Measurements from ENCODE around the gene DCAF12L1. TPM values are rescaled to one million over a fixed set of nuclear protein-coding genes. Genes with fewer than 3 reads are reported as not detected.

DCAF12L1 gene
- not detected in 2 replicates for total RNA-seq

DNA sequence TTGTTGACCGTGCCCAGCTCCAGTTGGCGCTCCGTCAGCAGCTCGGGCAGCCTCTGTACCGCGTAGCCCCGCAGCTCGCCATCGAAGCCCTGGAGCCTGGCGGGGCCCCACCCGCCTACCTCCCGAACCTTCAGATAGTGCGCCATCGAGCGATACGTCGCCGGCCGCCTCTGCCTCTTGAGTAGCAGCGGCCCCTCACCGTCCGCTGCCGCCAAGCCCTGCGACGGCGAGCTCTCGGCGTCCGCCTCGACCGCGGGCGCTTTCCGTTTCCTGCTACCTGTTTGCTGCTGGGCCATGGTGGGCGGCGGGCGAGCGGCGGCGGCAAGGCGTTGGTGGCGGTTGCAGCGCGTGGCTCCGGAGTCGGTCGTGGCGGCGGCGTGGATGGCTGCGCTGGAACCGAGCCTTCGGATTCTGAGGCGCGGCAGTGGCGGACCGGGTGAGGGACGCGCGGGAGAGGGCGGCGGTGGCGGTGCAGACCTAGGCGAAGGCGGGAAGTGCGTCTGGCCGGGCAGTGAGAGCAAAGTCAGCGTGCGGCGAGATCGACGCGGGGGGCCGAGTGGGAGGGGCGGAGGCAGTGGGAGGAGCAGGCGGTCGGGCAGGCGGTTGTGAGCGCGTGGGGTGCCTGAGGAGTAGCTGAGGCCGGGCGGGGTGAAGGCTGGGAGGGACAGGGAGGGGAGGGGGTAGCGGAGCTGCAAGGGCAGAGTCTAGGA is at the start of gene DCAF12L1:
Gene DCAF12L1, minus strand, starts transcription at position 502 of the 710 bp plus-strand sequence. Its CDS starts 206 bp downstream, at position 296.
- Mint-ChIP-seq H3K4me1 (ENCODE audit: low read depth) (no peaks in the 10 kb centered on the region), H3K27me3 (ENCODE audit: insufficient read depth) (no peaks in the 10 kb centered on the region), H3K27ac (no peak within 1 kb of the TSS), H3K4me3 (no peak within 1 kb of the TSS), H3K36me3 (ENCODE audit: low read depth) (no peaks in the 10 kb centered on the region), H3K9me3 (peaks cover 3% of the 10 kb centered on the region)
- intact Hi-C loops (cut with micrococcal nuclease) = no loop called here
- no peak for DNase-seq (ENCODE audit: low spot score)

DNA sequence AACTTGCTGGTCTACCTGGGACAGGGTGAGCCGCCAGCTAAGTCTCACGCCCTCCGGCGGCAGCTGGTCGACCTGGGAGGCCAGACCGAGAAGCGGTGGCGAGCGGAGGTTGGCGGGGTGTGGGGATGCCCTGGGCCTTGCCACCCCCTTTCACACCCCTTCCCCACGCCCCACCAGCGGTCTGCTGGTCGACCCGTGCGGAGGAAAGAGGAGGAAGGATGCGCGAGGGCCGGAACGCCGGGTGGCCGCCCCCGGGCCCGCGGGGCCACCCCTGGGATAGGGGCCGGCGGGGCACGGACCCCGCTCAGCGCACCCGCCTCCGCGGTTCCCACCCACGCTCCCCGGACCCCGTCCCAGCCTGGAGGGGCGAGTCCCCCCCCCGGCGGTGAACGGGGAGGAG is 28.3 kb upstream of the DCAF12L1 start:
- intact Hi-C loops (cut with micrococcal nuclease) = no loop called here
- Mint-ChIP-seq H3K4me3 (no peak overlapping the region), H3K36me3 (ENCODE audit: low read depth) (no peaks in the 10 kb centered on the region), H3K27me3 (ENCODE audit: insufficient read depth) (no peaks in the 10 kb centered on the region), H3K9me3 (no peaks in the 10 kb centered on the region), H3K27ac (no peak overlapping the region), H3K4me1 (ENCODE audit: low read depth) (no peaks in the 10 kb centered on the region)
- DNase-seq (ENCODE audit: low spot score) = no peak

GRCh38 chrX:126575911-126576310 is 23.3 kb upstream of the DCAF12L1 start:
- intact Hi-C loops (cut with micrococcal nuclease) = no loop called here
- H3K27me3 Mint-ChIP-seq (ENCODE audit: insufficient read depth) = no peaks in the 10 kb centered on the region
- H3K36me3 Mint-ChIP-seq (ENCODE audit: low read depth) = no peaks in the 10 kb centered on the region
- H3K4me3 Mint-ChIP-seq = no peak overlapping the region
- H3K9me3 Mint-ChIP-seq = no peaks in the 10 kb centered on the region
- DNase-seq (ENCODE audit: low spot score) = no peak
- H3K4me1 Mint-ChIP-seq (ENCODE audit: low read depth) = no peaks in the 10 kb centered on the region
- no peak overlapping the region for H3K27ac Mint-ChIP-seq

- Mint-ChIP-seq H3K27me3 (ENCODE audit: insufficient read depth) (no peaks in the 10 kb centered on the region), H3K9me3 (no peaks in the 10 kb centered on the region), H3K4me1 (ENCODE audit: low read depth) (no peaks in the 10 kb centered on the region), H3K4me3 (no peak overlapping the region), H3K27ac (no peak overlapping the region), H3K36me3 (ENCODE audit: low read depth) (no peaks in the 10 kb centered on the region)
- intact Hi-C loops (cut with micrococcal nuclease) = no loop called here
- no peak for DNase-seq (ENCODE audit: low spot score)
These were observed 4.5 kb upstream of the DCAF12L1 start for GRCh38 chrX:126557151-126557550.

- Mint-ChIP-seq H3K4me3 (no peak overlapping the region), H3K4me1 (ENCODE audit: low read depth) (no peaks in the 10 kb centered on the region), H3K27ac (no peak overlapping the region), H3K9me3 (peaks cover 3% of the 10 kb centered on the region), H3K36me3 (ENCODE audit: low read depth) (no peaks in the 10 kb centered on the region), H3K27me3 (ENCODE audit: insufficient read depth) (no peaks in the 10 kb centered on the region)
- DNase-seq (ENCODE audit: low spot score) = no peak
- intact Hi-C loops (cut with micrococcal nuclease) = no loop called here
These were observed 795 bp downstream of the DCAF12L1 start for GRCh38 chrX:126551725-126552312.

- no peaks in the 10 kb centered on the region for H3K4me1 Mint-ChIP-seq (ENCODE audit: low read depth)
- H3K27ac Mint-ChIP-seq = no peak overlapping the region
- DNase-seq (ENCODE audit: low spot score) = no peak
- no peaks in the 10 kb centered on the region for H3K36me3 Mint-ChIP-seq (ENCODE audit: low read depth)
- peaks cover 3% of the 10 kb centered on the region for H3K9me3 Mint-ChIP-seq
- intact Hi-C loops (cut with micrococcal nuclease) = no loop called here
- H3K27me3 Mint-ChIP-seq (ENCODE audit: insufficient read depth) = no peaks in the 10 kb centered on the region
- H3K4me3 Mint-ChIP-seq = no peak overlapping the region
These were observed 1.3 kb downstream of the DCAF12L1 start for GRCh38 chrX:126551306-126551705.

- no peak for DNase-seq (ENCODE audit: low spot score)
- H3K36me3 Mint-ChIP-seq (ENCODE audit: low read depth) = no peaks in the 10 kb centered on the region
- no peaks in the 10 kb centered on the region for H3K4me1 Mint-ChIP-seq (ENCODE audit: low read depth)
- no peaks in the 10 kb centered on the region for H3K27me3 Mint-ChIP-seq (ENCODE audit: insufficient read depth)
- intact Hi-C loops (cut with micrococcal nuclease) = no loop called here
- no peak overlapping the region for H3K27ac Mint-ChIP-seq
- H3K9me3 Mint-ChIP-seq = peaks cover 3% of the 10 kb centered on the region
- H3K4me3 Mint-ChIP-seq = no peak overlapping the region
These were observed 1.8 kb downstream of the DCAF12L1 start for GRCh38 chrX:126550816-126551215.

DNA sequence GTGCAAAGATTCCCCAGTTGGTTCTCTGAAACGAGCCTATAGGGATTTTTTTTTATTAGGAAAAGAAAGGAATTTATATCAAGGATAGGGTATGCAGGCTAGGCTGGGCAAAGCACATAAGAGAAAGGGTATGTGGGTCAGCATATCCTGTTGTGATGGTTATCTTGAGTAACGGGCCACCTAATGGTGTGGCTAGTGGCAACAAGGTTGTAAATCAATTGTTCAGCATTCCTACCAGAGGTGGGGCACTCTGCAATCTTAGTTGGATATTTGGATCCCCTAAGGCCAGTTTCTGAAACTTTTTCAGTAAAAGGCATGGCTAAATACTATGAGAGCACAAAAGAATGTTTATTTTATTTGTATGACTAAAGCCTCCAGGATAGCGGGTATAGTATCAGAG is 42.7 kb downstream of the DCAF12L1 start:
- H3K9me3 Mint-ChIP-seq = no peaks in the 10 kb centered on the region
- no peaks in the 10 kb centered on the region for H3K27me3 Mint-ChIP-seq (ENCODE audit: insufficient read depth)
- H3K4me1 Mint-ChIP-seq (ENCODE audit: low read depth) = no peaks in the 10 kb centered on the region
- intact Hi-C loops (cut with micrococcal nuclease) = no loop called here
- no peak overlapping the region for H3K27ac Mint-ChIP-seq
- no peaks in the 10 kb centered on the region for H3K36me3 Mint-ChIP-seq (ENCODE audit: low read depth)
- no peak for DNase-seq (ENCODE audit: low spot score)
- no peak overlapping the region for H3K4me3 Mint-ChIP-seq

Measured in activated T-helper 1 cell treated with anti-CD3 and anti-CD28 coated beads, Interleukin-12 subunit alpha, Interleukin-12 subunit beta, Interleukin-2, Interleukin-4 antibody, amounts not matched to agents 30 ng/mL and 10 ng/mL and 1 ng/mL, durations not matched to agents 14 hours and 24 hours and 36 hours (primary cell).